ENCODE results near the gene ITGA11.
A peak's percentile ranks its signal among the peaks of the same experiment; 100 is the strongest.

ITGA11 gene

DNA sequence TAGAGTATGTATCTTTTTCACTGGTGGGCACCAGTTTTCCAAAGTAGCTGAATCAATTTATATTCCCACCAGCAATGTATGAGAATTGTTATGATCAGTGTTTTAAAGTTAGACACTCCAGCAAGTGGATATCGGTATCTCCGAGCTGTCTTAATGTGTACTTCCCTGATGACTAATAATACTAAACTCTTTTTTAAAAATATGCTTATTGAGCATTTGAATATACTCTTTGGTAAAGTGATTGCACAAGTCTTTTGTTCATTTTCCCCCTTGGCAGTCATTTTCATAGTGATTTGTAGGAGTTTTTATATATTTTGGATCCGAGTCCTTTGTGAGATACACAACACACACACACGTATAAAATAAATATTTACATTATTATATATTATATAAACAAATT, 166.9 kb downstream of the ITGA11 start:
- DNase-seq (ENCODE audit: low spot score): no peak

- DNase-seq (ENCODE audit: low spot score): no peak
Measured at GRCh38 chr15:68264282-68264681, 167.7 kb downstream of the ITGA11 start.

GRCh38 chr15:68262514-68263356, 169.2 kb downstream of the ITGA11 start:
- no peak for DNase-seq (ENCODE audit: low spot score)

DNA sequence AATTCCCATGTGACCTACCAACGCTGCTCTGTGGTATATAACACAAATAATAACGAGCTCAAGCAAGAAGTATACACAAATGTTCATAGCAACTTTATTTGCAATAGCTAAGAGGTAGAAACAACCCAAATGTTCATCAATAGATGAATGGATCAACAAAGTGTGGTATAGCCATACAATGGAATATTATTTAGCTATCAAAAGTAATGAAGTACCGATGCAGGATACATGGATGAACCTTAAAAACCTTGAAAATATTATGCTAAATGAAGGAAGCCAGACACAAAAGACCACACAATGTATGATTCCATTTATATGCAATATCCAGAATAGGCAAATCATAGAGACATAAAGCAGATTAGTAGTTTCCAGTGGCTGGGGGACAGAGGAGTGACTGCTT, 170.0 kb downstream of the ITGA11 start:
- no peak for DNase-seq (ENCODE audit: low spot score)

DNA sequence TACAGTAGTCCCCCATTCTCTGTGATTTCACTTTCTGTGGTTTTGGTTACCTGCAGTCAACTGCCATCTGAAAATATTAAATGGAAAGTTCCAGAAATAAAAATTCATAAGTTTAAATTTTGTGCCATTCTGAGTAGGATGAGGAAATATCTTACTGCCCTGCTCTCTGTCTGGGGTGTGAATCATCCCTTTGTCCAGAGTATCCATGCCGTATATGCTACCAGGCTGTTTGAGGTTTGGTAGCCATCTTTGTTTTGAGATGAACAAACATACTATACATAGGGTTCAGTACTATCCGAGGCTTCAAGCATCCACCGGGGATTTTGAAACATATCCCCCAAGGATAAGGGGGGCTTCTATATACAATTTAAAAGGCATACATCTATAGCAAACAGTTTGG, 170.7 kb downstream of the ITGA11 start:
- DNase-seq (ENCODE audit: low spot score): no peak

DNA sequence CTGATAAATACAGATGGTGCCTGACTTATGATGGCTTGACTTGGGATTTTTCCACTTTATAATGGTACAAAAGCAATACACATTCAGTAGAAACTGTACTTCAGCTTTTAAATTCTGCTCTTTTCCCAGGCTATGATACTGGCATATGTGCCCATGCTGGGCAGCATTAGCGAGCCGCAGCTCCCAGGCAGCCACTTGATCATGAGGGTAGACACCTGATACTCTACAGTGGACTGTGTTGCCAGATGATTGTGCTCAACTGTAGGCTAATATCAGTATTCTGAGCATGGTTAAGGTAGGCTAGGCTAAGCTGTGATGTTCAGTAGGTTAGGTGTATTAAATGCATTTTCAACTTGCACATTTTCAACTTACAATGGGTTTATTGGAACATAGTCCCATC, 172.1 kb downstream of the ITGA11 start:
- no peak for DNase-seq (ENCODE audit: low spot score)

- no peak for DNase-seq (ENCODE audit: low spot score)
Measured at GRCh38 chr15:68258692-68259091, 173.3 kb downstream of the ITGA11 start.

DNA sequence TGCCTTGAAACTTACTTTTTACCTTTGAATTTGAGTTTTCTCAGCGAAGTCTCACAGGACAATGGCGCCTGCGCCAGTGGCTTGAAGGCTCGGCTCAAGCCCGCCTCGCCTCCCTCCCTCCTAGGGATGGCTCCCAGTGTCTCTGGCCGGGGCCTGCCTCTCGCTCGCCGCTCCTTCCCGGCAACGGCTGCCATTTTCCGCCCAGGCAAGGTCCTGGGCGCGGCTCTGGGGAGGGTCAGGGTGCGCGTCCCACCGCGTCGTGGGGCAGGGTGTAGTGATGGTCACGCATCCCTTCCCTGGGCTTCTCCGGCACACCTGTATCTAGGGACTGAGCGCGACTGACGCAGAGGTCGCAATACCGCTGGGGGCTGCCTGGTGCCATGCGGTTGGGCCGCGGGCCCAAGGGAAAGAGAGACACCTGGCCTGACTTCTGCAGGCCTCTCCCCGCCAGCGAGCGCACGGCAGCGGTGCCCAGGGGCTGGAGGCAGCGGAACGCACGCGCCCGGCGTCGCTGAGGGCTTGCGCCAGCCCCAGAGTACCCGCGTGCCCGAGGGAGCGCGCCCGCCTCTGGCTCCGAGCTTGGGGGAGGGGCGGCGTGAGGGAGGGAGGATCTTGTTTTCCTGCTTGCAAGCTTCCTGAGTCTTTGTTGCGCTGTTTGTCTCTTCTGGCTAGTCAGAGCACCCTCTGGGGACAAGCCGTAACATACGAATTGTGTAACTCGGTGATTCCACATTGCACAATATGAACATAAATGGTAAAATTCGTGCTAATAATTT, 175.1 kb downstream of the ITGA11 start:
- peak; percentile 56 for DNase-seq (ENCODE audit: low spot score)

DNA sequence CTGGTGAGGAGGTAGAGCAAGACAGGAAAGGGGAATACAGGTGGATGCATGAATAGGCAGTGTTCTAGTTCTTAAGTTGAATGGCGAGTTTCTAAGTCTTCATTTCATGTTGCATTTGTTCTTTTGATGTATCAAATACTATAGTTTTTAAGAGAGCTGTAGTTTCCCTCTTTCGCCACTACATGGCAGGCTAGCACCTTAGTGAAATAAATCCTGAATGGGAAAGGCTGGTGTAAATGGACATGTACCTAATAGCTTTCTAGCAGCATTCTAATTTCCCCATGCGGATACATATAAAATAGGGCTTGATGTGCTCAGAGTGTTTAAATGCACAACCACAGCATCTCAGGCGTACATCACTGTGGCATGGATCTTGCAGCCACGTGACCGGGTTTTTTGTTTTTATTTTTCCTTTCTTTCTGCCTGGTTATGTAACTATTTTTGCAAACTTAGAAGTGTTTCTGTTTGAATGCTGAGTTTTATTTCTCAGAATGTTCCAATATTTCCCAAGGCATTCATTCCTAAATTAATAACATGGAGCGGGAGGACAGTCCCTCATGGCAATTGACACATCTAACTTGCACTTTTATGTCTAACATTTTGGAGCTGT, 178.9 kb downstream of the ITGA11 start:
- peak; percentile 84 for DNase-seq (ENCODE audit: low spot score)

- no peak for DNase-seq (ENCODE audit: low spot score)
Measured at GRCh38 chr15:68249058-68249713, 182.8 kb downstream of the ITGA11 start.

All from LoVo (cell line).